ENCODE data around the gene LPO.
A peak's percentile ranks its signal among the peaks of the same experiment; 100 is the strongest.

The LPO gene

DNA sequence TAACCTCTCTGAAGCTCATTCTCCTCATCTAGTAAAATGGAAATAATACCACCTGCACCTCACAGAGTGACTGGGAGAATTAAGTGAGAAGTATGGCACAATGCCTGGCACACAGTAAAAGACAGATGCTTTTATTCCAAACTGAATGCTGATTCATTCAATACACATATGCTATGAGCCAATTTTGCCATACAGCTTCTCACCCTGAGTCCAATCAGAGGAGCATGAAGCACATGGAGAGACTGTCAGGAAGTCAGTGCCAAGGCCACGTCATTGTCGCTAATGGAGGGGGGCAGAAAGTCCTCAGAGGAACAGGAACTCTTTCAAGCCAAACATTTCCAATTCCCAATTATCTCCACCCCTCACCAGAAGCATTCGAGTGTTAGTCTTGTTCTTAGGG lies 30.9 kb upstream of the LPO start:
- Histone ChIP-seq H4K5ac (ENCODE audit: low read length) (no peak overlapping the region), H3K79me2 (ENCODE audit: control insufficient read depth, insufficient read depth, low read length) (no peaks in the 10 kb centered on the region), H3K4me2 (ENCODE audit: low read length) (no peak overlapping the region), H3K27me3 (ENCODE audit: insufficient read depth, low read length, poor library complexity) (no peaks in the 10 kb centered on the region), H2BK5ac (ENCODE audit: low read length) (no peak overlapping the region), H3K9ac (ENCODE audit: low read length) (no peak overlapping the region), H3K36me3 (ENCODE audit: control insufficient read depth, insufficient read depth, low read length) (peaks cover 4% of the 10 kb centered on the region), H3K4me1 (ENCODE audit: control insufficient read depth, low read depth, low read length) (no peaks in the 10 kb centered on the region), H2BK120ac (ENCODE audit: low read depth, low read length) (no peak overlapping the region), H3K56ac (ENCODE audit: low read length) (no peak overlapping the region), H3K18ac (ENCODE audit: low read length) (no peak overlapping the region), H3K27ac (ENCODE audit: low read depth, low read length) (no peak overlapping the region), H3K79me1 (ENCODE audit: low read length) (no peaks in the 10 kb centered on the region), H2AK5ac (ENCODE audit: low read length) (no peak overlapping the region), H3K4ac (ENCODE audit: low read depth, low read length) (no peak overlapping the region), H3K4me3 (ENCODE audit: low read length) (no peak overlapping the region), H2BK15ac (replicated peaks; ENCODE audit: low read depth) (no peak overlapping the region), H3K23ac (ENCODE audit: low read length) (no peak overlapping the region), H4K8ac (ENCODE audit: low read depth, low read length) (no peak overlapping the region)
- WGBS (ENCODE audit: extremely low coverage, insufficient coverage, low lambda C conversion rate) = no CpG with 5 or more reads among the region's 3 CpGs
- no peak for DNase-seq

DNA sequence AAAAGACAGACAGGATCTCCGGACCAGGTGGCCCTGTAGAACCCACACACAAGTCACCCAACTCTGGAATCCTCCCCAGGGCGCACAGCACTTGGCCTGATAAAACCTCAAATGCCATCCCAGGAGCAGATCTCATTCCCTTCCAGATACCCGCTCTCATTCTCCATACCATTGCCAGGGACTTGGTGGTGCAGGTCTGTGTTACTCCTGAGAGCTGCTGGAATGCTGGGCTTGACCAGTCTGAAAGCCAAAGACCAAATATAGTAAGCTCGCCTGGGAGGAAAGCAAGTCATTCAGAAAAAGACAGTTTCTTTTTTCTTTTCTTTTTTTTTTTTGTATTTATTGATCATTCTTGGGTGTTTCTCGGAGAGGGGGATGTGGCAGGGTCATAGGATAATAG lies 30.0 kb upstream of the LPO start:
- Histone ChIP-seq H2BK120ac (ENCODE audit: low read depth, low read length) (no peak overlapping the region), H3K79me2 (ENCODE audit: control insufficient read depth, insufficient read depth, low read length) (no peaks in the 10 kb centered on the region), H3K18ac (ENCODE audit: low read length) (no peak overlapping the region), H3K4ac (ENCODE audit: low read depth, low read length) (no peak overlapping the region), H3K27me3 (ENCODE audit: insufficient read depth, low read length, poor library complexity) (no peaks in the 10 kb centered on the region), H3K79me1 (ENCODE audit: low read length) (no peaks in the 10 kb centered on the region), H4K5ac (ENCODE audit: low read length) (no peak overlapping the region), H4K8ac (ENCODE audit: low read depth, low read length) (no peak overlapping the region), H3K36me3 (ENCODE audit: control insufficient read depth, insufficient read depth, low read length) (peaks cover 4% of the 10 kb centered on the region), H3K23ac (ENCODE audit: low read length) (no peak overlapping the region), H3K9ac (ENCODE audit: low read length) (no peak overlapping the region), H2AK5ac (ENCODE audit: low read length) (no peak overlapping the region), H3K4me2 (ENCODE audit: low read length) (no peak overlapping the region), H3K4me1 (ENCODE audit: control insufficient read depth, low read depth, low read length) (no peaks in the 10 kb centered on the region), H3K4me3 (ENCODE audit: low read length) (no peak overlapping the region), H3K27ac (ENCODE audit: low read depth, low read length) (no peak overlapping the region), H3K56ac (ENCODE audit: low read length) (no peak overlapping the region), H2BK15ac (replicated peaks; ENCODE audit: low read depth) (no peak overlapping the region), H2BK5ac (ENCODE audit: low read length) (no peak overlapping the region)
- WGBS (ENCODE audit: extremely low coverage, insufficient coverage, low lambda C conversion rate) = no CpG with 5 or more reads among the region's 5 CpGs
- no peak for DNase-seq

DNA sequence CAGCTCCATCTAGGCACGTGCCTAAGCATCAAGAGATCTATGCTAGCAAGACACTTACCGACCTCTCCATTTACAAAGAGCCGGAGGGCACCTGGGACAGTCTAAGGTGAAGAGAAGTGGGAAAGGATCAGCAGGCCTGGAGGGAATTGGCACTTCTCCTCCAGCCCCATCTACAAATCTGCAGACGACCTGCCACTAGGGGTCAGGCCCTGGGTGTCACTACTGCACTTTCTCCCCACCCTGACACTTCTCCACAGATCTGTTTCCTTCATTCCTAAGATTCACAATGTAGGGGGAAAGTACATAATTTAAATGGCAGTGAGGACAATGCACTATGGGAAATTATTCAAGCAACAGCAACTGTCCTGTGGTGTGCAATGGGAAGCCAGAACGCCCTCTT lies 27.5 kb upstream of the LPO start:
- H3K4me2 ChIP-seq (ENCODE audit: low read length) = no peak overlapping the region
- no peak overlapping the region for H2BK15ac ChIP-seq (replicated peaks; ENCODE audit: low read depth)
- H2BK5ac ChIP-seq (ENCODE audit: low read length) = no peak overlapping the region
- no peaks in the 10 kb centered on the region for H3K79me1 ChIP-seq (ENCODE audit: low read length)
- no peak overlapping the region for H2BK120ac ChIP-seq (ENCODE audit: low read depth, low read length)
- H4K8ac ChIP-seq (ENCODE audit: low read depth, low read length) = no peak overlapping the region
- DNase-seq = peak; percentile 38
- no peaks in the 10 kb centered on the region for H3K4me1 ChIP-seq (ENCODE audit: control insufficient read depth, low read depth, low read length)
- no peak overlapping the region for H3K18ac ChIP-seq (ENCODE audit: low read length)
- no peaks in the 10 kb centered on the region for H3K27me3 ChIP-seq (ENCODE audit: insufficient read depth, low read length, poor library complexity)
- H3K4me3 ChIP-seq (ENCODE audit: low read length) = no peak overlapping the region
- no CpG with 5 or more reads among the region's 5 CpGs for WGBS (ENCODE audit: extremely low coverage, insufficient coverage, low lambda C conversion rate)
- H3K27ac ChIP-seq (ENCODE audit: low read depth, low read length) = no peak overlapping the region
- no peak overlapping the region for H3K56ac ChIP-seq (ENCODE audit: low read length)
- no peaks in the 10 kb centered on the region for H3K79me2 ChIP-seq (ENCODE audit: control insufficient read depth, insufficient read depth, low read length)
- peaks cover 4% of the 10 kb centered on the region for H3K36me3 ChIP-seq (ENCODE audit: control insufficient read depth, insufficient read depth, low read length)
- no peak overlapping the region for H4K5ac ChIP-seq (ENCODE audit: low read length)
- H2AK5ac ChIP-seq (ENCODE audit: low read length) = no peak overlapping the region
- H3K23ac ChIP-seq (ENCODE audit: low read length) = no peak overlapping the region
- H3K9ac ChIP-seq (ENCODE audit: low read length) = no peak overlapping the region
- no peak overlapping the region for H3K4ac ChIP-seq (ENCODE audit: low read depth, low read length)

DNA sequence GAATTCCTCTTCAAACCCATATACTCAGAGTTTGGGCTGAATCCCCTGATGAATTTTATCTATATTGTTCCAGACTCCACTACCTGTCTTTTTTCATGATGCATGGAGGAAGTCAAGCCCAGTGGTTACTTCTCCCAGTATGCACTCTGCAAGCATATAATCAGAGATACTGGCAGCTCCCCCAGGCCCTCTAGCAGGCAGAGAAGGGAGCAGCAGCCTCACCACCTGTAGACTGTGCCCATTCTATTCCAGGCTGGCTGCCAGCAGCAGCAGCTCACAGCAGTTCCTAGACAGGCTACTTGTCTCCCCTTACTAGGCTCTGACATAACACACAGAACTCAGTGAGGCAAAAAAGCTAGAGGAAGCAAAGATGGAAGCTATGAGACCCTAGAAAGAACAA lies 22.7 kb upstream of the LPO start:
- DNase-seq = peak; percentile 25
- Histone ChIP-seq H2BK5ac (ENCODE audit: low read length) (no peak overlapping the region), H2AK5ac (ENCODE audit: low read length) (no peak overlapping the region), H3K9ac (ENCODE audit: low read length) (no peak overlapping the region), H3K56ac (ENCODE audit: low read length) (no peak overlapping the region), H3K4ac (ENCODE audit: low read depth, low read length) (no peak overlapping the region), H4K5ac (ENCODE audit: low read length) (no peak overlapping the region), H3K18ac (ENCODE audit: low read length) (no peak overlapping the region), H3K4me1 (ENCODE audit: control insufficient read depth, low read depth, low read length) (peaks cover 2% of the 10 kb centered on the region), H3K79me1 (ENCODE audit: low read length) (no peaks in the 10 kb centered on the region), H3K27me3 (ENCODE audit: insufficient read depth, low read length, poor library complexity) (no peaks in the 10 kb centered on the region), H3K23ac (ENCODE audit: low read length) (no peak overlapping the region), H4K8ac (ENCODE audit: low read depth, low read length) (no peak overlapping the region), H2BK15ac (replicated peaks; ENCODE audit: low read depth) (no peak overlapping the region), H2BK120ac (ENCODE audit: low read depth, low read length) (no peak overlapping the region), H3K4me2 (ENCODE audit: low read length) (no peak overlapping the region), H3K79me2 (ENCODE audit: control insufficient read depth, insufficient read depth, low read length) (no peaks in the 10 kb centered on the region), H3K36me3 (ENCODE audit: control insufficient read depth, insufficient read depth, low read length) (no peaks in the 10 kb centered on the region), H3K27ac (ENCODE audit: low read depth, low read length) (no peak overlapping the region), H3K4me3 (ENCODE audit: low read length) (no peak overlapping the region)

DNA sequence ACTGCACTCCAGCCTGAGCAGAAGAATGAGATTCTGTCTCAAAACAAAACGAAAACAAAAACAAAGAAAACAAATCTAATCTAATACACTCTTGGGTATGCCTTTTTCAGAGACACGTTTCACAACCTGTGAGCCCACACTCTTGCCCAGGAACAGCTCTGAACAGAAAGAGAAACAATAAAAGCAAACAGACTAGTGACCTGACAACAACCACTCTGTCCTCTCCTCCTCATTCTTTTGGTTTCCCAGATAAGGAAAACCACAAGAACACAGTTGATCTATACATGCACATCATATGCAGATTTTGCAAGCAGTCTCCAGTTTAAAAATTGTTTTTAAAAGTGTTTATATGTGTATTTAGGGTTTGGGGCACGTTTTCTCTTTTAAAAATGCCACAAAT lies 20.6 kb upstream of the LPO start:
- H2BK15ac ChIP-seq (replicated peaks; ENCODE audit: low read depth) = no peak overlapping the region
- H3K18ac ChIP-seq (ENCODE audit: low read length) = no peak overlapping the region
- H3K56ac ChIP-seq (ENCODE audit: low read length) = no peak overlapping the region
- H3K4me3 ChIP-seq (ENCODE audit: low read length) = no peak overlapping the region
- H3K4me2 ChIP-seq (ENCODE audit: low read length) = no peak overlapping the region
- no peaks in the 10 kb centered on the region for H3K27me3 ChIP-seq (ENCODE audit: insufficient read depth, low read length, poor library complexity)
- peaks cover 2% of the 10 kb centered on the region for H3K4me1 ChIP-seq (ENCODE audit: control insufficient read depth, low read depth, low read length)
- H3K23ac ChIP-seq (ENCODE audit: low read length) = no peak overlapping the region
- H3K79me2 ChIP-seq (ENCODE audit: control insufficient read depth, insufficient read depth, low read length) = no peaks in the 10 kb centered on the region
- H2AK5ac ChIP-seq (ENCODE audit: low read length) = no peak overlapping the region
- no peak for DNase-seq
- H3K9ac ChIP-seq (ENCODE audit: low read length) = no peak overlapping the region
- no peaks in the 10 kb centered on the region for H3K36me3 ChIP-seq (ENCODE audit: control insufficient read depth, insufficient read depth, low read length)
- H2BK5ac ChIP-seq (ENCODE audit: low read length) = no peak overlapping the region
- WGBS (ENCODE audit: extremely low coverage, insufficient coverage, low lambda C conversion rate) = no CpG with 5 or more reads among the region's 3 CpGs
- H4K8ac ChIP-seq (ENCODE audit: low read depth, low read length) = no peak overlapping the region
- no peaks in the 10 kb centered on the region for H3K79me1 ChIP-seq (ENCODE audit: low read length)
- no peak overlapping the region for H4K5ac ChIP-seq (ENCODE audit: low read length)
- H3K4ac ChIP-seq (ENCODE audit: low read depth, low read length) = no peak overlapping the region
- H2BK120ac ChIP-seq (ENCODE audit: low read depth, low read length) = no peak overlapping the region
- H3K27ac ChIP-seq (ENCODE audit: low read depth, low read length) = no peak overlapping the region

DNA sequence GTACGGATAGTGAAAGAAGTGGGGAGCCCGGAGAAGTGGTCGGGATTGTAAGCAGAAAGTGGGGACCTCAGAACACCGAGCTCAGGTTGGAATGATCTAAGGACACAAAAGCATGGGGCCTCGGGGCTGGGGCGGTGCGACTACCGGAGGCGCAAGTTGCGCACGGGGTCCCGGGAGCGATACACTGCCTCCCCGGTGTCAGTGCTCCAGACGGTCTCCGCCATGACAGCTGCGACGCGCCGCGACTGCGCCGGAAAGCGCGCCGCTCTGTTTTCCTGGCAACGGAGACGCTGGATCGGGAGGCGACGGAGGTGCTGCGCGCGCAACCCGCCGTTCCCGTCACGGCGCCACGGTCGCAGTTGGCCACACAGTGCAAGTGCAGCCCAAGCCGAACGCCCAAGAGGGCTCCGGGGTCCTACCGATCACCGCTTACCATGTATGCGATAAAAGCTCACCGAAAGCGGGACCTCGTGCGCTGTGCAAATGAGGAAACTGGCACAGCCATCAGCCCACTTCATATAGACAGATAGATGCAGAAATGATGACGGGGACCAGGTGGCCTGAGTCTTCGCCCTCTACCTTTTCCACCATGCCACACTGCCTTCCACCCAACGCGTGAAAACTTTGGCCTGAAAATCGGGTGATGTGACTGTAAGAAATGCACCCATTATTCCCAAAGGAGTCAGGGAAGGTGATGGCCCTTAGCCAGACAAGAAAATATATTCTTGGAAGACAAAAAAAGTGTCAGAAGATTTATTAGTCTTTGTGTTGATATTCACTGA lies 19.2 kb upstream of the LPO start, which contains the start of gene MKS1:
MKS1 (minus strand) TSS at position 249 of the 782 bp plus-strand sequence; CDS start at position 224, 25 bp downstream.
- Histone ChIP-seq H2BK5ac (ENCODE audit: low read length) (no peak within 1 kb of the TSS), H3K36me3 (ENCODE audit: control insufficient read depth, insufficient read depth, low read length) (no peaks in the 10 kb centered on the region), H3K79me2 (ENCODE audit: control insufficient read depth, insufficient read depth, low read length) (no peaks in the 10 kb centered on the region), H3K27me3 (ENCODE audit: insufficient read depth, low read length, poor library complexity) (no peaks in the 10 kb centered on the region), H3K27ac (ENCODE audit: low read depth, low read length) (no peak within 1 kb of the TSS), H2AK5ac (ENCODE audit: low read length) (no peak within 1 kb of the TSS), H4K5ac (ENCODE audit: low read length) (peak within 1 kb of the TSS; percentile 26), H3K4me2 (ENCODE audit: low read length) (peak within 1 kb of the TSS; percentile 88), H3K9ac (ENCODE audit: low read length) (peak within 1 kb of the TSS; percentile 82), H2BK15ac (replicated peaks; ENCODE audit: low read depth) (no peak within 1 kb of the TSS), H2BK120ac (ENCODE audit: low read depth, low read length) (no peak within 1 kb of the TSS), H3K4me3 (ENCODE audit: low read length) (peak within 1 kb of the TSS; percentile 84), H3K4ac (ENCODE audit: low read depth, low read length) (no peak within 1 kb of the TSS), H3K56ac (ENCODE audit: low read length) (peak within 1 kb of the TSS; percentile 87), H3K4me1 (ENCODE audit: control insufficient read depth, low read depth, low read length) (peaks cover 2% of the 10 kb centered on the region), H4K8ac (ENCODE audit: low read depth, low read length) (peak within 1 kb of the TSS; percentile 41), H3K23ac (ENCODE audit: low read length) (no peak within 1 kb of the TSS), H3K79me1 (ENCODE audit: low read length) (no peaks in the 10 kb centered on the region), H3K18ac (ENCODE audit: low read length) (no peak within 1 kb of the TSS)
- peak; percentile 96 for DNase-seq
- whole genome bisulfite sequencing (ENCODE audit: extremely low coverage, insufficient coverage, low lambda C conversion rate) = no CpG with 5 or more reads among the region's 56 CpGs
